T-helper 2 cell treated with Interferon-gamma antibody and Interleukin-4, amounts not matched to agents 100 ng/mL and 5 ng/mL, for 36 hours (primary cell): Measurements from ENCODE around the gene SIN3B. TPM values are rescaled to one million over a fixed set of nuclear protein-coding genes. Genes with fewer than 3 reads are reported as not detected.

Experiments used
- intact Hi-C: fragments of 100-400 bp; cut with micrococcal nuclease; formaldehyde crosslinking; loops from one replicate; pipeline ENCODE4 v1.15.1; 2023
- total RNA-seq: library from RNA; stranded (reverse); gene quantifications from 2 replicates; pipeline ENCODE4 v1.2.3, GENCODE V29; 2022

SIN3B gene
- total RNA-seq, 1 donor from 2014 or later = 37.4 TPM

GRCh38 chr19:16825312-16826052 lies 3.7 kb upstream of the SIN3B start:
- intact Hi-C loops = loop anchor here (5.0 kb wide), 2 partner anchors 72 to 177 kb away; no protein-coding TSS in a partner anchor

GRCh38 chr19:16829822-16830289 lies 658 bp downstream of the SIN3B start:
- intact Hi-C loops = loop anchor here (5.0 kb wide), 2 partner anchors 67 to 172 kb away; no protein-coding TSS in a partner anchor

GRCh38 chr19:16830679-16831078 lies 1.5 kb downstream of the SIN3B start:
- intact Hi-C loops = no loop called here

GRCh38 chr19:16831531-16831930 lies 2.3 kb downstream of the SIN3B start:
- intact Hi-C loops = no loop called here

GRCh38 chr19:16834747-16835146 lies 5.5 kb downstream of the SIN3B start:
- intact Hi-C loops = no loop called here

GRCh38 chr19:16836115-16837034 lies 7.2 kb downstream of the SIN3B start:
- intact Hi-C loops = no loop called here

GRCh38 chr19:16837035-16837362 lies 7.8 kb downstream of the SIN3B start:
- intact Hi-C loops = no loop called here

GRCh38 chr19:16841391-16841926 lies 12.3 kb downstream of the SIN3B start:
- intact Hi-C loops = no loop called here

GRCh38 chr19:16846901-16847300 lies 17.7 kb downstream of the SIN3B start:
- intact Hi-C loops = no loop called here

GRCh38 chr19:16847430-16847829 lies 18.2 kb downstream of the SIN3B start:
- intact Hi-C loops = no loop called here

GRCh38 chr19:16849168-16849567 lies 20.0 kb downstream of the SIN3B start:
- intact Hi-C loops = no loop called here

- intact Hi-C loops = no loop called here
Observed at GRCh38 chr19:16850133-16850532, 20.9 kb downstream of the SIN3B start.

GRCh38 chr19:16851031-16851712 lies 22.0 kb downstream of the SIN3B start:
- intact Hi-C loops = no loop called here

GRCh38 chr19:16853066-16853465 lies 23.9 kb downstream of the SIN3B start:
- intact Hi-C loops = no loop called here

GRCh38 chr19:16856091-16856490 lies 26.9 kb downstream of the SIN3B start:
- intact Hi-C loops = no loop called here

GRCh38 chr19:16859626-16860025 lies 30.4 kb downstream of the SIN3B start:
- intact Hi-C loops = no loop called here

- intact Hi-C loops = no loop called here
Observed at GRCh38 chr19:16860118-16860517, 30.9 kb downstream of the SIN3B start.

- intact Hi-C loops = no loop called here
Observed at GRCh38 chr19:16861011-16861410, 31.8 kb downstream of the SIN3B start.

- intact Hi-C loops = no loop called here
Observed at GRCh38 chr19:16861834-16862233, 32.6 kb downstream of the SIN3B start.

GRCh38 chr19:16862826-16863415 lies 33.7 kb downstream of the SIN3B start:
- intact Hi-C loops = no loop called here

- intact Hi-C loops = no loop called here
Observed at GRCh38 chr19:16867211-16867610, 38.0 kb downstream of the SIN3B start.
